Measurements from ENCODE around the gene QSER1.
"Not testable (repeated sequence)": the region's sequence is repeated elsewhere in the genome, so short reads cannot be mapped to it uniquely, and the experiment has no call there.

Gene QSER1

GRCh38 chr11:32891657-32892354 is 805 bp upstream of the QSER1 start:
- peak in 1 of 2 experiments; percentile 29 for DNase-seq

- DNase-seq: no peak
These were observed 407 bp downstream of the QSER1 start for GRCh38 chr11:32893093-32893342.

GRCh38 chr11:32893343-32894148 is 935 bp downstream of the QSER1 start:
- DNase-seq: peak in 1 of 2 experiments; percentile 66

- DNase-seq: peak; percentile 66 to 92
These were observed 1.7 kb downstream of the QSER1 start for GRCh38 chr11:32894149-32894827.

GRCh38 chr11:32894921-32895320 is 2.3 kb downstream of the QSER1 start:
- no peak for DNase-seq

GRCh38 chr11:32895471-32895870 is 2.9 kb downstream of the QSER1 start:
- DNase-seq: no peak

- no peak for DNase-seq
These were observed 4.5 kb downstream of the QSER1 start for GRCh38 chr11:32897103-32897502.

GRCh38 chr11:32899438-32899837 is 6.8 kb downstream of the QSER1 start:
- no peak for DNase-seq

- no peak for DNase-seq
These were observed 9.6 kb downstream of the QSER1 start for GRCh38 chr11:32902089-32902665.

- DNase-seq: no peak
These were observed 12.5 kb downstream of the QSER1 start for GRCh38 chr11:32905028-32905667.

GRCh38 chr11:32908619-32909018 is 16.0 kb downstream of the QSER1 start:
- no peak for DNase-seq

- DNase-seq: no peak
These were observed 18.8 kb downstream of the QSER1 start for GRCh38 chr11:32911413-32911812.

GRCh38 chr11:32913445-32913844 is 20.8 kb downstream of the QSER1 start:
- DNase-seq: no peak

GRCh38 chr11:32916361-32916760 is 23.8 kb downstream of the QSER1 start:
- no peak for DNase-seq

GRCh38 chr11:32916994-32917393 is 24.4 kb downstream of the QSER1 start:
- DNase-seq: no peak

GRCh38 chr11:32918427-32918826 is 25.8 kb downstream of the QSER1 start:
- no peak for DNase-seq

GRCh38 chr11:32919338-32919737 is 26.7 kb downstream of the QSER1 start:
- DNase-seq: no peak

- no peak for DNase-seq
These were observed 28.0 kb downstream of the QSER1 start for GRCh38 chr11:32920570-32920969.

- no peak for DNase-seq
These were observed 28.6 kb downstream of the QSER1 start for GRCh38 chr11:32921204-32921603.

GRCh38 chr11:32931606-32932005 is 39.0 kb downstream of the QSER1 start:
- no peak for DNase-seq

GRCh38 chr11:32932196-32932595 is 39.6 kb downstream of the QSER1 start:
- no peak for DNase-seq

- no peak for DNase-seq
These were observed 42.9 kb downstream of the QSER1 start for GRCh38 chr11:32935462-32936029.

GRCh38 chr11:32936178-32936577 is 43.6 kb downstream of the QSER1 start:
- not testable (repeated sequence) for DNase-seq

All from SW 1271 (cell line).